ENCODE data around the gene PHAX.
"Not testable (repeated sequence)": the region's sequence is repeated elsewhere in the genome, so short reads cannot be mapped to it uniquely, and the experiment has no call there.

PHAX gene

DNA sequence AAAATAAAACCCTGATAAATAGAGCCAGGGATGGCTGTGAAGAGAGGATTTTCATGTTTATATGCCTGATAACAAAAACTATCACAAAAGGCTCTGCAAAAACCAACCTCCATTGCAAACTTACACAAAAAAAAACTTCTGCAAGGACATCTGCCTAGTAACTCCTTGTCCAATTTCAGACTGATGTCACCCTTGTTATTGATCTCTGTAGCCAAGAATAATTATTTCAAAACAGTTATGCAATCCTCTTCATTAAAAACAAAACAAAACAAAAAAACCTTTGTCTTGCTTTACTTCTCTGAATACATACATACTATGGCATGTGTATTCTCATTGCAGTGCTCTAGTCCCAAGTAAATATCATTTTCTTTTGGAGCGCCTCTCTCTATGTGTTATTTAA, 49.7 kb downstream of the PHAX start:
- DNase-seq (ENCODE audit: low read depth in 1 of 2, low spot score in 1 of 2), result no peak
- in situ Hi-C loops (cut with HindIII; ENCODE audit: low pct_unique_long_range_greater_than_20kb, low sequenced_read_pairs), result no loop called here
- no peak for TF ChIP-seq JUND (IDR thresholded peaks at IDR 0.05; ENCODE audit: low read depth)

DNA sequence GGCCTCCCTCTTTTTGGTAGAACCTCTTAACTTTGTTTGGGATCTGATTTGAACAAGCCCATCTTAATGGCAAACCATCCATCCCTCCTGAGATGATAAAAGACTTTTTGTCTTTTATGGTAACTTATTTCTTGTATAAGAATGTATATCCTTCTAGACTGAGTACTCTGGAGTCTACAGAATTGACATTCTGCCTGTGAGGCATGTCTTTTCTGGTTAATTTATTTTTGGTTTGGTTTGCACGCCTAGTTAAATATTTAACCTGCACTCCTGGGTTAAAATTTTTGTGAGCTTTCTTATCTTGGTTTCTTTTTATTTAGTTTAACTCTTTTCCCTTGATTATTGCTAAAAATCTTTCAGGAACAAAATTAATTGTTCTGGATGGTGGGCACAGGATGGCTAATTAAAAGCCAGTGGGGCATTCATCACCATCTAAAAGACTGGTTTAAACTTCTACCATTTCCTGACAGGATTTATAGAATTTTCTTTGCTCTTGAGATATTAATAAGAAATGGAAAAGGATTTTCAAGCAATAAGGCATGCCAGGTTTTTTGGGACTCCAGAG, 50.3 kb downstream of the PHAX start:
- no peak for TF ChIP-seq JUND (IDR thresholded peaks at IDR 0.05; ENCODE audit: low read depth)
- no peak for DNase-seq (ENCODE audit: low read depth in 1 of 2, low spot score in 1 of 2)
- in situ Hi-C loops (cut with HindIII; ENCODE audit: low pct_unique_long_range_greater_than_20kb, low sequenced_read_pairs), result no loop called here

DNA sequence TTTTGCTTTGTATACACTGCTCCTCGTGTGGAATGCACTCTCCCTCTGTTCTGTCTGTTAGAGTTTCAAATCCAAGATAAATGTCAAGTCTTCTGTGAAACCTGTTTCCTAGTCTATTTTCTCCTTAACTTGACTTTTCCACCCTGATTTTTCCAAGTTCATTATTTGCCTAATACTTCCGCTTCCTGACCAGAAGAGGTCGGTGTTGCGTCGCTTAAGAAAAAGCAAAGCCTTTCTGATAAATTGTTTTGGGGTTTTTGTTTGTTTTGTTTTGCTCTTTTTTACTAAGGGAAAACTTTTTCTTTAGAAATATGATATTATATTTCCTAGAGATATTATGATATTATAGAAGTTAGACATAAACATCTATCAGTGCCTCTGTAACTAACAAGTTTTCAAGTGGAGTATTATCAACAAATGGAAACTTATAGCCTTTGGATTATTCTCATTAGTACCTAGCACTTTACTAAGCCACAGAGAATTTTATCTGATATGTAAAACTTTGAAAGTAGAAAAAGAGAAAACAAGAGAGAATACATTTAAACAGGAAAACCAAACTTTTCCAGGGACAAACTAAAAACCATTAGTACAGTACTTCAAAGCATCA, 55.8 kb downstream of the PHAX start:
- in situ Hi-C loops (cut with HindIII; ENCODE audit: low pct_unique_long_range_greater_than_20kb, low sequenced_read_pairs), result no loop called here
- peak in 1 of 2 experiments; percentile 56 for DNase-seq (ENCODE audit: low read depth in 1 of 2, low spot score in 1 of 2)
- no peak for TF ChIP-seq JUND (IDR thresholded peaks at IDR 0.05; ENCODE audit: low read depth)

DNA sequence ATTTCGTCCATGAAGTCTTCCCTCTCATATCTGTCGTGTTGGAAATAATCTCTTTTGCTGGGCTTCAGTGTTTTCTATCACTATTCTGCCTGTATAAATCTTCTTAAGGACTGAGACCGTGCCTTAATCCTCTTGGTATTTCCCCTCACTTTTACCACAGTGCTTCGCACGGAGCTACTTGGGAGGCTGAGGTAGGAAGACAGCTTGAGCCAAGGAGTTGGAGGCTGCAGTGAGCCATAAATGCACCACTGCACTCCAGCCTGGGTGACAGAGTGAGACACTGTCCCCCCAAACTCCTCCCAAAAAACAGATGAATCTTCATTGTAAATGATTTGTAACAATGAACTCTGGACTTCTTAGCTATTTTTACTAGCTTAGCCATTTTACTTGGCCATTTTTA, 57.8 kb downstream of the PHAX start:
- no peak for TF ChIP-seq JUND (IDR thresholded peaks at IDR 0.05; ENCODE audit: low read depth)
- no peak for DNase-seq (ENCODE audit: low read depth in 1 of 2, low spot score in 1 of 2)
- in situ Hi-C loops (cut with HindIII; ENCODE audit: low pct_unique_long_range_greater_than_20kb, low sequenced_read_pairs), result no loop called here

DNA sequence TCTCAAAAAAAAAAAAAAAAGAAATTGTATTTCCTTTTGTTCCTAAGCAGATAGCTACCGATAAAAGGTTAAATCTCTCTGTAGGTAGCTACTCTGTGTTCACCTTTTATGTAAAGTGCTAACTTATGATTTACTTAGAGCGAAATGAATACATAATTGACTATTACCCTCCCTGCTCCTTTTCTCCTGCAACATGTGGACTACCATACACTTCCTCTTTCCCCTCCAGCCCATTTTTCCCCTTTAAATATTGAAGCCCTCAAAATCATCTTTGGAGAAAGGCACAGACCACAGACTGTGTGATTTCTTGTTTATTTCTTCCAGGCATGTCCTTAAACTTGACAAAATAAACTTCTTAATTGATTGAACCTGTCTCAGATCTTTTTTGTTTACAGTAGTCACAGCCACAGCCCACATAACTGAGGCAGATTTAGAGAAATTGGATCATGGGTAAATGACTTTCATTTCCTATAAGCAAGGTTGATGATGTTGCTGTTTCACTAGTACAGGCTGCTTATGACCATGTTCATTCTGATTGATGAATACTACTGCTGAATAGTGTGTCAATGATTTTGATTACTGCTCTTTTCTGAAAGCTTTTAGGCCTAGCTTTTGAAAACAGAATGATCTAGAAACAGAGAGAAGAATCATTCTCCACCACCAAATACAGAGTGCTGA, 59.2 kb downstream of the PHAX start:
- in situ Hi-C loops (cut with HindIII; ENCODE audit: low pct_unique_long_range_greater_than_20kb, low sequenced_read_pairs), result no loop called here
- no peak for DNase-seq (ENCODE audit: low read depth in 1 of 2, low spot score in 1 of 2)
- no peak for TF ChIP-seq JUND (IDR thresholded peaks at IDR 0.05; ENCODE audit: low read depth)

DNA sequence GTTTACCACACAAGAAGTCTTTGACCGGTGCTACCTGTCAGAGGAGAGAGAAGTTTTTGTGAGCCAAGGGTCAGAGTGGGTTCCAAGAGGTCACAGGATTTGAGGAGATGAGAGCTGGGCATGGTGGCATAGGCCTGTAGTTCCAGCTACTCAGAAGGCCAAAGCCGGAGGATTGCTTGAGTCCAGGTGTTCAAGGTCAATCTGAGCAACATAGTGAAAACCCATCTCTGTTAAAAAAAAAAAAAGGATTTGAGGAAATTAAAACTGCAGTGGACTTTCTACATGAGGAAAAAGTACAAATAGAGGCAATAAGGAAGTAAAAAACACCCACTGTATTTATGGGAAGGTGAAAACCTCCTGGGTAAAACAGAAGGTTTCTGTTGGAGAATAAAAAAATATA, 63.8 kb downstream of the PHAX start:
- no peak for DNase-seq (ENCODE audit: low read depth in 1 of 2, low spot score in 1 of 2)
- in situ Hi-C loops (cut with HindIII; ENCODE audit: low pct_unique_long_range_greater_than_20kb, low sequenced_read_pairs), result no loop called here
- TF ChIP-seq JUND (IDR thresholded peaks at IDR 0.05; ENCODE audit: low read depth), result no peak

DNA sequence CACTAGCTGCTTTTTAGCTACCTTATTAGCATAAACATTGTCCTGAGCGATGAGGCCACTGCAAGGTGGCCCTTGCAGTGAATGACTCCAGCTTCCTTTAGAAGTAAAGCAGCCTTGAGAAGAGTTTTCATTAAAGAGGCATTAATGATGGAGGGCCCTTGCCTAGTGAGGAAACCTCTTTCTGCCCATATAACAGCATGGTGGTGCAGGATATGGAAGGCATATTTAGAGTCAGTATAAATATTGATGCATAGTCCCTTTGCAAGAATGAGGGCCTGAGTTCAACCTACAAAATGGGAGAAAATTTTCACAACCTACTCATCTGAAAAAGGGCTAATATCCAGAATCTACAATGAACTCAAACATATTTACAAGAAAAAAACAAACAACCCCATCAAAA, 69.4 kb downstream of the PHAX start:
- DNase-seq (ENCODE audit: low read depth in 1 of 2, low spot score in 1 of 2); in situ Hi-C loops (cut with HindIII; ENCODE audit: low pct_unique_long_range_greater_than_20kb, low sequenced_read_pairs): not testable (repeated sequence)

DNA sequence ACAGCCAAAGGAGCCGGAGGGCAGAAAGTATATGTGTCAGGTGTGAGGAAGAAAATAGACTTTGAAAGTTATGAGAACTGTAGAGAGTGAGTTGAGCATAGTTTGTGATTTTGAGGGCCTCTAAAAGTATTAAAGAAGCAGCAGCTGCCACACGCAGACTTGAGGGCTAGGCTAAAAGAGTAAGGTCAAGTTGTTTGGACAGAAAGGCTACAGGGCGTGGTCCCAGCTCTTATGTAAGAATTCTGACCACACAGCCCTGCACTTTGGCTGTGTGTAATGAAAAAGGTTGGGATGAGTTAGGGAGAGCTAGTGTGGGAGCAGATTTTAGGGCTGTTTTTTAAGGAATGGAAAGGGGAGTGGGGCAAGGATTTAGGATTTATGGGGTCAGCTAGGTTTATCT, 70.9 kb downstream of the PHAX start:
- DNase-seq (ENCODE audit: low read depth in 1 of 2, low spot score in 1 of 2); in situ Hi-C loops (cut with HindIII; ENCODE audit: low pct_unique_long_range_greater_than_20kb, low sequenced_read_pairs): not testable (repeated sequence)

DNA sequence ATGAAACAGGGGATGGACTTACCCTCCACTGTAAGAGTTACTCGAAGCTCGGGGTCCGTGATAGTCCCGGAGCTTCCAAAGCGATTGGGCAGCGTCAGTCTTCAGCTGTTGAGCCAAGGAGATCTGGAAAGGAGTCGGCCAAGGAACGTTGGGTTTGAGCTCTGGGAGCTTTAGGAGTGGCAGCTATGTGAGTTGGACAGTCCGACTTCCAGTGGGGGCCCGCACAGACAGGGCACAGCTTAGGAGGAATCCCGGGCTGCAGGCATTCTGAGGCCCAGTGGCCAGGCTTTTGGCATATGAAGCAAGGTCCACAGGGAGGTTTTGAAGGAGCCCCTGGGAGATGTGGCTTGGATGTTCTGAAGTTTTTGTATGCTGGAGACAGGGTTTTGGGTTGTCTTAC, 72.7 kb downstream of the PHAX start:
- in situ Hi-C loops (cut with HindIII; ENCODE audit: low pct_unique_long_range_greater_than_20kb, low sequenced_read_pairs), result no loop called here
- TF ChIP-seq JUND (IDR thresholded peaks at IDR 0.05; ENCODE audit: low read depth), result no peak
- DNase-seq (ENCODE audit: low read depth in 1 of 2, low spot score in 1 of 2), result no peak

DNA sequence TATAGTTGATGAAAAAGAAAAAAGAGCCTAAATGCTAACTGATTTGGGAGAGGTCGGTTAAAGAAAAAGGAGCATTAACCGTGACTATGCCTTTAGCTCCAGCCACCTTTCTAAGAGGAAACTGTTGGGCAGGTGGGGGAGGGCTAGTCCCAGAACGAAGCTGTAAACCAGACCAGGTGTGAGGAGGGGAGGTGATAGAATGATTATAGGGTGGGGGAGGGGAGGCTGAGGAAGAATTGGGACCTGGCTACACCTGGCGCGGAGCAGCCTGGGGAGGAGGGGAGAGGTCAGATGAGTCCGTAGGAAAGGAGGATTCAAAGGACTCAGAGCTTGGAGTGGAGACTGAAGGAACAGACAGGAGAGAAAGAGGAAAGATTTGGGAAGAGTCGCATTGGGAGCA, 73.4 kb downstream of the PHAX start:
- no peak for DNase-seq (ENCODE audit: low read depth in 1 of 2, low spot score in 1 of 2)
- in situ Hi-C loops (cut with HindIII; ENCODE audit: low pct_unique_long_range_greater_than_20kb, low sequenced_read_pairs), result no loop called here
- no peak for TF ChIP-seq JUND (IDR thresholded peaks at IDR 0.05; ENCODE audit: low read depth)

DNA sequence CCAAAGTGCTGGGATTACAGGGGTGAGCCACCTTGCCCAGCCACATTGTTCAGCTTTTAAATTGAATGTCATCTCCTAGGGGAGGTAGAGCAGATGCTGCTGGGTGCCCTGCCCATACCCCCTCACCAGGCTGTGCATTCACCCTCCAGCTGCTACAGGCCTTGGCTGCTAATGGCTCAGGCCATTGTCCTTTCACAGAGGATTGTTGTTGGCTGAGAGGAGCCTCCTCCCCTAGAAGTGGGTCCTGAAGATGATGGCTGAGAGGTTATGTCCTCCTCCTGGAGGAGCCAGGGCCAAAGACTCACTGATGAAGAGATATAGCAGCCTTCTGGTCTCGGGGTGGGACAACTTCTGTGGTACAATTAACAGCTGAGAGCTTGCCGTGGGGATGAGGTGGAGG, 74.6 kb downstream of the PHAX start:
- DNase-seq (ENCODE audit: low read depth in 1 of 2, low spot score in 1 of 2), result no peak
- in situ Hi-C loops (cut with HindIII; ENCODE audit: low pct_unique_long_range_greater_than_20kb, low sequenced_read_pairs), result no loop called here
- TF ChIP-seq JUND (IDR thresholded peaks at IDR 0.05; ENCODE audit: low read depth), result no peak

DNA sequence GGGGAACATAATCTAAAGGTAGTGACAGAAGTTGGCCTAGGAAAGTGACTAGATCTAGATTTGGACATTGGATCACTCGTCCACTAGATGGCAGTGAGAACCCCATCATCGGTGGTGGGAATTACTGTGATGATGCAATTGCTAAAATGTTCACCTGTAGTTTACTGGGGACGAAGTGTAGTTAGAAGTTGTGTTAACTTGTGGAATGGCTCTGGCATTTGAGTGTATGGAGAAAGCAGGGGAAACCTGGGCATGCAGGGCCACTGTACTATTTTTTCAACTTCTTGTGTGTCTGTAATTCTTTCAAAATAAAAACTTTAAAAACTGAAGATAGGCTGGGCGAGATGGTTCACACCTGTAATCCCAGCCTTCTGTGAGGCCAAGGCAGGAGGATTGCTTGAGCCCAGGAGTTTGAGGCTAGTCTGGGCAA, 75.5 kb downstream of the PHAX start:
- in situ Hi-C loops (cut with HindIII; ENCODE audit: low pct_unique_long_range_greater_than_20kb, low sequenced_read_pairs), result no loop called here
- TF ChIP-seq JUND (IDR thresholded peaks at IDR 0.05; ENCODE audit: low read depth), result no peak
- DNase-seq (ENCODE audit: low read depth in 1 of 2, low spot score in 1 of 2), result peak; percentile 72 to 84
